Type B pancreatic cell (in vitro differentiated cells): ENCODE results near the gene DMD. TPM values are rescaled to one million over a fixed set of nuclear protein-coding genes. Genes with fewer than 3 reads are reported as not detected.

Source experiments
- DNase-seq: peaks from one replicate; pipeline ENCODE4 v3.0.0; 2021; ENCODE audit warnings: mixed read lengths; ENCODE audit not compliant: unreplicated experiment; ENCODE audit errors: extremely low spot score
- H3K27ac Mint-ChIP-seq: 2 replicates; pipeline ENCODE4 v1.8.0; 2021; ENCODE audit warnings: mild to moderate bottlenecking, mixed read lengths
- H3K27me3 Mint-ChIP-seq: 2 replicates; pipeline ENCODE4 v1.8.0; 2021; ENCODE audit warnings: mixed read lengths
- H3K36me3 Mint-ChIP-seq: 2 replicates; pipeline ENCODE4 v1.8.0; 2021; ENCODE audit warnings: mixed read lengths
- H3K4me1 Mint-ChIP-seq: one replicate; pipeline ENCODE4 v1.8.0; 2021; ENCODE audit warnings: mixed read lengths; ENCODE audit not compliant: unreplicated experiment
- H3K4me3 Mint-ChIP-seq: 2 replicates; pipeline ENCODE4 v1.8.0; 2021; ENCODE audit warnings: mild to moderate bottlenecking, mixed read lengths
- H3K9me3 Mint-ChIP-seq: 2 replicates; pipeline ENCODE4 v1.8.0; 2021; ENCODE audit warnings: mixed read lengths
- CTCF ChIP-seq: fragments of 200-600 bp; sonication (generic); conservative IDR thresholded peaks from 2 replicates; pipeline ENCODE4 v1.5.0; 2021; ENCODE audit warnings: antibody characterized with exemption, mild to moderate bottlenecking
- long read RNA-seq: library from polyadenylated mRNA; unstranded; transcript quantifications from one replicate; pipeline ENCODE4 v2.0.0, GENCODE V29; 2020
- total RNA-seq: library from RNA; stranded (reverse); gene quantifications from 2 replicates; pipeline ENCODE4 v1.2.1, GENCODE V29; 2021; ENCODE audit warnings: low replicate concordance

DMD gene
- total RNA-seq: 17.7 and 57.1 TPM in 2 replicates
- long read RNA-seq, full-length matches to known transcripts: 3 of 23 reads
- long read RNA-seq, partial matches to known transcripts: 10 of 23 reads
- long read RNA-seq, other reads (novel, unspliced or antisense): 10 of 23 reads

GRCh38 chrX:33211356-33212260 lies at the start of gene DMD:
Gene DMD (minus strand): TSS chrX:33211549. CDS start chrX:33211312, 237 bp downstream.
- Mint-ChIP-seq H3K4me3 (peak within 1 kb of the TSS; percentile 66), H3K4me1 (peaks cover 6% of the 10 kb centered on the region), H3K27me3 (no peaks in the 10 kb centered on the region), H3K27ac (peak within 1 kb of the TSS; percentile 31), H3K36me3 (no peaks in the 10 kb centered on the region), H3K9me3 (no peaks in the 10 kb centered on the region)
- TF ChIP-seq CTCF: no peak
- no peak for DNase-seq

GRCh38 chrX:33252306-33252825 lies 41.0 kb upstream of the DMD start:
- Mint-ChIP-seq H3K27ac (peak overlapping the region; percentile 72), H3K9me3 (no peaks in the 10 kb centered on the region), H3K4me1 (no peaks in the 10 kb centered on the region), H3K27me3 (no peaks in the 10 kb centered on the region), H3K4me3 (peak overlapping the region; percentile 59), H3K36me3 (no peaks in the 10 kb centered on the region)
- TF ChIP-seq CTCF: no peak
- DNase-seq: no peak

GRCh38 chrX:33218819-33219218 lies 7.5 kb upstream of the DMD start:
- Mint-ChIP-seq H3K4me1 (no peaks in the 10 kb centered on the region), H3K27me3 (no peaks in the 10 kb centered on the region), H3K36me3 (no peaks in the 10 kb centered on the region), H3K4me3 (no peak overlapping the region), H3K9me3 (no peaks in the 10 kb centered on the region), H3K27ac (no peak overlapping the region)
- DNase-seq: no peak
- no peak for TF ChIP-seq CTCF

GRCh38 chrX:33210156-33210555 lies 1.2 kb downstream of the DMD start:
- Mint-ChIP-seq H3K27me3 (no peaks in the 10 kb centered on the region), H3K9me3 (no peaks in the 10 kb centered on the region), H3K4me1 (peaks cover 6% of the 10 kb centered on the region), H3K27ac (no peak overlapping the region), H3K4me3 (peak overlapping the region; percentile 58), H3K36me3 (no peaks in the 10 kb centered on the region)
- no peak for TF ChIP-seq CTCF
- DNase-seq: no peak

- Mint-ChIP-seq H3K27me3 (no peaks in the 10 kb centered on the region), H3K9me3 (no peaks in the 10 kb centered on the region), H3K4me1 (peaks cover 6% of the 10 kb centered on the region), H3K27ac (no peak overlapping the region), H3K4me3 (no peak overlapping the region), H3K36me3 (no peaks in the 10 kb centered on the region)
- TF ChIP-seq CTCF: no peak
- DNase-seq: no peak
These were observed 4.3 kb downstream of the DMD start for GRCh38 chrX:33207056-33207455.
